Hippocampal formation (tissue), 2 donors: ENCODE results near the gene SLC19A3.
A peak's percentile ranks its signal among the peaks of the same experiment; 100 is the strongest.
"Not testable (repeated sequence)": the region's sequence is repeated elsewhere in the genome, so short reads cannot be mapped to it uniquely, and the experiment has no call there.

Experiments
- DNase-seq, 2 donors: peaks; one replicate each; lab custom pipeline; 2025; lab: John Stamatoyannopoulos, UW

Gene SLC19A3

GRCh38 chr2:227717687-227718567 is at the start of gene SLC19A3:
Gene SLC19A3 (minus strand): TSS chr2:227718028. CDS start chr2:227702318, 15,710 bp downstream.
- DNase-seq: peak; percentile 59 to 63

GRCh38 chr2:227766373-227766883 is 48.6 kb upstream of the SLC19A3 start:
- DNase-seq: peak; percentile 45 to 82

- DNase-seq: no peak
These were observed 48.1 kb upstream of the SLC19A3 start for GRCh38 chr2:227765788-227766372.

- DNase-seq: no peak
These were observed 44.1 kb upstream of the SLC19A3 start for GRCh38 chr2:227761740-227762476.

- DNase-seq: no peak
These were observed 41.7 kb upstream of the SLC19A3 start for GRCh38 chr2:227759411-227760118.

- not testable (repeated sequence) for DNase-seq
These were observed 38.4 kb upstream of the SLC19A3 start for GRCh38 chr2:227756261-227756660.

GRCh38 chr2:227748079-227748478 is 30.3 kb upstream of the SLC19A3 start:
- DNase-seq: no peak

GRCh38 chr2:227745594-227745993 is 27.8 kb upstream of the SLC19A3 start, which contains the start of gene SCYGR8:
Gene SCYGR8 (plus strand): TSS chr2:227745894. CDS start chr2:227745894, 0 bp downstream.
- no peak for DNase-seq

- not testable (repeated sequence) for DNase-seq
These were observed 22.9 kb upstream of the SLC19A3 start for GRCh38 chr2:227740705-227741104.

GRCh38 chr2:227739351-227739750 is 21.5 kb upstream of the SLC19A3 start:
- DNase-seq: no peak

- no peak for DNase-seq
These were observed 10.2 kb upstream of the SLC19A3 start, which contains the start of gene SCYGR7 for GRCh38 chr2:227728035-227728434. Gene SCYGR7 (plus strand): TSS chr2:227728335. CDS start chr2:227728335, 0 bp downstream.

- no peak for DNase-seq
These were observed 6.7 kb upstream of the SLC19A3 start, which contains the start of gene SCYGR6 for GRCh38 chr2:227724394-227725039. Gene SCYGR6 (minus strand): TSS chr2:227724757. CDS start chr2:227724757, 0 bp downstream.

GRCh38 chr2:227722821-227723220 is 5.0 kb upstream of the SLC19A3 start:
- not testable (repeated sequence) for DNase-seq

GRCh38 chr2:227720680-227721079 is 2.9 kb upstream of the SLC19A3 start:
- no peak for DNase-seq

GRCh38 chr2:227719641-227720040 is 1.8 kb upstream of the SLC19A3 start:
- DNase-seq: no peak

GRCh38 chr2:227716501-227716900 is 1.3 kb downstream of the SLC19A3 start:
- DNase-seq: no peak

GRCh38 chr2:227713291-227713690 is 4.5 kb downstream of the SLC19A3 start:
- no peak for DNase-seq

- DNase-seq: no peak
These were observed 6.8 kb downstream of the SLC19A3 start for GRCh38 chr2:227710986-227711385.

GRCh38 chr2:227707390-227707789 is 10.4 kb downstream of the SLC19A3 start:
- no peak for DNase-seq

GRCh38 chr2:227706859-227707258 is 11.0 kb downstream of the SLC19A3 start:
- no peak for DNase-seq

GRCh38 chr2:227703961-227704360 is 13.9 kb downstream of the SLC19A3 start:
- DNase-seq: no peak
